ENCODE results near the gene SYDE1. TPM values are rescaled to one million over a fixed set of nuclear protein-coding genes. Genes with fewer than 3 reads are reported as not detected.

Gene SYDE1
- polyA plus RNA-seq, 4 donors = 0.45 to 5.4 (median 3.3) TPM

- Histone ChIP-seq H3K27me3 (ENCODE audit: control insufficient read depth in 3 of 3, insufficient read depth in 3 of 3, low read length in 3 of 3) (peaks cover 0 to 34% (median 0%) of the 10 kb centered on the region in 3 donors), H3K9me3 (ENCODE audit: control insufficient read depth in 2 of 2, insufficient read depth in 1 of 2, low read depth in 1 of 2, low read length in 1 of 2) (peaks cover 0 to 2% of the 10 kb centered on the region in 2 donors), H3K36me3 (ENCODE audit: control insufficient read depth in 3 of 3, insufficient read depth in 2 of 3, low read depth in 1 of 3, low read length in 3 of 3) (peaks cover 2 to 42% (median 4%) of the 10 kb centered on the region in 3 donors), H3K27ac (ENCODE audit: low read depth in 1 of 3, low read length in 2 of 3) (no peak overlapping the region), H3K4me1 (ENCODE audit: control insufficient read depth in 3 of 3, insufficient read depth in 2 of 3, low read depth in 1 of 3, low read length in 2 of 3) (no peaks in the 10 kb centered on the region), H3K4me3 (ENCODE audit: low read depth in 1 of 3, low read length in 3 of 3) (no peak overlapping the region)
- no peak for FAIRE-seq
- DNase-seq = no peak
- WGBS, 3 donors = 78 to 92% (median 90%) methylated on average over 8 to 17 of the region's 17 CpGs
Observed at GRCh38 chr19:15110418-15110815, 3.2 kb downstream of the SYDE1 start.

- H3K4me1 ChIP-seq (ENCODE audit: control insufficient read depth in 3 of 3, insufficient read depth in 2 of 3, low read depth in 1 of 3, low read length in 2 of 3) = no peaks in the 10 kb centered on the region
- WGBS, 3 donors = 92 to 100% (median 93%) methylated on average over 1 of the region's 1 CpG
- H3K27ac ChIP-seq (ENCODE audit: low read depth in 1 of 3, low read length in 2 of 3) = no peak overlapping the region
- peaks cover 6 to 56% (median 10%) of the 10 kb centered on the region in 3 donors for H3K36me3 ChIP-seq (ENCODE audit: control insufficient read depth in 3 of 3, insufficient read depth in 2 of 3, low read depth in 1 of 3, low read length in 3 of 3)
- FAIRE-seq = no peak
- no peak for DNase-seq
- H3K27me3 ChIP-seq (ENCODE audit: control insufficient read depth in 3 of 3, insufficient read depth in 3 of 3, low read length in 3 of 3) = peaks cover 0 to 22% (median 0%) of the 10 kb centered on the region in 3 donors
- H3K4me3 ChIP-seq (ENCODE audit: low read depth in 1 of 3, low read length in 3 of 3) = no peak overlapping the region
- peaks cover 0 to 2% of the 10 kb centered on the region in 2 donors for H3K9me3 ChIP-seq (ENCODE audit: control insufficient read depth in 2 of 2, insufficient read depth in 1 of 2, low read depth in 1 of 2, low read length in 1 of 2)
Observed at GRCh38 chr19:15111758-15112157, 4.6 kb downstream of the SYDE1 start.

- Histone ChIP-seq H3K4me1 (ENCODE audit: control insufficient read depth in 3 of 3, insufficient read depth in 2 of 3, low read depth in 1 of 3, low read length in 2 of 3) (no peaks in the 10 kb centered on the region), H3K36me3 (ENCODE audit: control insufficient read depth in 3 of 3, insufficient read depth in 2 of 3, low read depth in 1 of 3, low read length in 3 of 3) (peaks cover 9 to 62% (median 10%) of the 10 kb centered on the region in 3 donors), H3K27me3 (ENCODE audit: control insufficient read depth in 3 of 3, insufficient read depth in 3 of 3, low read length in 3 of 3) (peaks cover 0 to 17% (median 0%) of the 10 kb centered on the region in 3 donors), H3K27ac (ENCODE audit: low read depth in 1 of 3, low read length in 2 of 3) (no peak overlapping the region), H3K4me3 (ENCODE audit: low read depth in 1 of 3, low read length in 3 of 3) (no peak overlapping the region), H3K9me3 (ENCODE audit: control insufficient read depth in 2 of 2, insufficient read depth in 1 of 2, low read depth in 1 of 2, low read length in 1 of 2) (peaks cover 0 to 2% of the 10 kb centered on the region in 2 donors)
- FAIRE-seq = no peak
- 83 to 89% (median 89%) methylated on average over 11 of the region's 11 CpGs for WGBS, 3 donors
- DNase-seq = peak in 1 of 2 donors; percentile 21
Observed at GRCh38 chr19:15112385-15112784, 5.2 kb downstream of the SYDE1 start.

- no peak overlapping the region for H3K4me3 ChIP-seq (ENCODE audit: low read depth in 1 of 3, low read length in 3 of 3)
- H3K27me3 ChIP-seq (ENCODE audit: control insufficient read depth in 3 of 3, insufficient read depth in 3 of 3, low read length in 3 of 3) = peaks cover 0 to 6% (median 0%) of the 10 kb centered on the region in 3 donors
- DNase-seq = no peak
- peaks cover 9 to 73% (median 10%) of the 10 kb centered on the region in 3 donors for H3K36me3 ChIP-seq (ENCODE audit: control insufficient read depth in 3 of 3, insufficient read depth in 2 of 3, low read depth in 1 of 3, low read length in 3 of 3)
- H3K9me3 ChIP-seq (ENCODE audit: control insufficient read depth in 2 of 2, insufficient read depth in 1 of 2, low read depth in 1 of 2, low read length in 1 of 2) = peaks cover 0 to 2% of the 10 kb centered on the region in 2 donors
- 91 to 95% (median 95%) methylated on average over 57 to 58 of the region's 58 CpGs for WGBS, 3 donors
- FAIRE-seq = no peak
- H3K27ac ChIP-seq (ENCODE audit: low read depth in 1 of 3, low read length in 2 of 3) = no peak overlapping the region
- no peaks in the 10 kb centered on the region for H3K4me1 ChIP-seq (ENCODE audit: control insufficient read depth in 3 of 3, insufficient read depth in 2 of 3, low read depth in 1 of 3, low read length in 2 of 3)
Observed at GRCh38 chr19:15113245-15114152, 6.3 kb downstream of the SYDE1 start.

GRCh38 chr19:15114153-15114540 lies 6.9 kb downstream of the SYDE1 start:
- Histone ChIP-seq H3K4me3 (ENCODE audit: low read depth in 1 of 3, low read length in 3 of 3) (no peak overlapping the region), H3K27me3 (ENCODE audit: control insufficient read depth in 3 of 3, insufficient read depth in 3 of 3, low read length in 3 of 3) (no peaks in the 10 kb centered on the region), H3K9me3 (ENCODE audit: control insufficient read depth in 2 of 2, insufficient read depth in 1 of 2, low read depth in 1 of 2, low read length in 1 of 2) (peaks cover 0 to 2% of the 10 kb centered on the region in 2 donors), H3K4me1 (ENCODE audit: control insufficient read depth in 3 of 3, insufficient read depth in 2 of 3, low read depth in 1 of 3, low read length in 2 of 3) (no peaks in the 10 kb centered on the region), H3K36me3 (ENCODE audit: control insufficient read depth in 3 of 3, insufficient read depth in 2 of 3, low read depth in 1 of 3, low read length in 3 of 3) (peaks cover 9 to 79% (median 16%) of the 10 kb centered on the region in 3 donors), H3K27ac (ENCODE audit: low read depth in 1 of 3, low read length in 2 of 3) (no peak overlapping the region)
- FAIRE-seq = no peak
- WGBS, 3 donors = 79 to 88% (median 86%) methylated on average over 7 of the region's 7 CpGs
- DNase-seq = no peak

GRCh38 chr19:15115080-15115479 lies 7.9 kb downstream of the SYDE1 start:
- no peak overlapping the region for H3K4me3 ChIP-seq (ENCODE audit: low read depth in 1 of 3, low read length in 3 of 3)
- H3K27me3 ChIP-seq (ENCODE audit: control insufficient read depth in 3 of 3, insufficient read depth in 3 of 3, low read length in 3 of 3) = no peaks in the 10 kb centered on the region
- peaks cover 0 to 2% of the 10 kb centered on the region in 2 donors for H3K9me3 ChIP-seq (ENCODE audit: control insufficient read depth in 2 of 2, insufficient read depth in 1 of 2, low read depth in 1 of 2, low read length in 1 of 2)
- DNase-seq (no peak), FAIRE-seq (no peak)
- no peaks in the 10 kb centered on the region for H3K4me1 ChIP-seq (ENCODE audit: control insufficient read depth in 3 of 3, insufficient read depth in 2 of 3, low read depth in 1 of 3, low read length in 2 of 3)
- WGBS, 3 donors = 62 to 83% (median 81%) methylated on average over 13 of the region's 13 CpGs
- H3K36me3 ChIP-seq (ENCODE audit: control insufficient read depth in 3 of 3, insufficient read depth in 2 of 3, low read depth in 1 of 3, low read length in 3 of 3) = peaks cover 9 to 85% (median 23%) of the 10 kb centered on the region in 3 donors
- H3K27ac ChIP-seq (ENCODE audit: low read depth in 1 of 3, low read length in 2 of 3) = peak overlapping the region in 1 of 3 donors; percentile 33

- H3K9me3 ChIP-seq (ENCODE audit: control insufficient read depth in 2 of 2, insufficient read depth in 1 of 2, low read depth in 1 of 2, low read length in 1 of 2) = peaks cover 0 to 2% of the 10 kb centered on the region in 2 donors
- H3K4me1 ChIP-seq (ENCODE audit: control insufficient read depth in 3 of 3, insufficient read depth in 2 of 3, low read depth in 1 of 3, low read length in 2 of 3) = no peaks in the 10 kb centered on the region
- H3K36me3 ChIP-seq (ENCODE audit: control insufficient read depth in 3 of 3, insufficient read depth in 2 of 3, low read depth in 1 of 3, low read length in 3 of 3) = peaks cover 10 to 91% (median 30%) of the 10 kb centered on the region in 3 donors
- no peaks in the 10 kb centered on the region for H3K27me3 ChIP-seq (ENCODE audit: control insufficient read depth in 3 of 3, insufficient read depth in 3 of 3, low read length in 3 of 3)
- FAIRE-seq (no peak), DNase-seq (no peak)
- no peak overlapping the region for H3K4me3 ChIP-seq (ENCODE audit: low read depth in 1 of 3, low read length in 3 of 3)
- peak overlapping the region in 1 of 3 donors; percentile 33 for H3K27ac ChIP-seq (ENCODE audit: low read depth in 1 of 3, low read length in 2 of 3)
- 81 to 86% (median 82%) methylated on average over 23 of the region's 23 CpGs for WGBS, 3 donors
Observed at GRCh38 chr19:15115762-15116615, 8.8 kb downstream of the SYDE1 start.

GRCh38 chr19:15116856-15117255 lies 9.7 kb downstream of the SYDE1 start:
- H3K4me3 ChIP-seq (ENCODE audit: low read depth in 1 of 3, low read length in 3 of 3) = no peak overlapping the region
- H3K9me3 ChIP-seq (ENCODE audit: control insufficient read depth in 2 of 2, insufficient read depth in 1 of 2, low read depth in 1 of 2, low read length in 1 of 2) = peaks cover 0 to 2% of the 10 kb centered on the region in 2 donors
- H3K36me3 ChIP-seq (ENCODE audit: control insufficient read depth in 3 of 3, insufficient read depth in 2 of 3, low read depth in 1 of 3, low read length in 3 of 3) = peaks cover 10 to 90% (median 34%) of the 10 kb centered on the region in 3 donors
- no peak for DNase-seq
- H3K4me1 ChIP-seq (ENCODE audit: control insufficient read depth in 3 of 3, insufficient read depth in 2 of 3, low read depth in 1 of 3, low read length in 2 of 3) = no peaks in the 10 kb centered on the region
- 87 to 93% (median 90%) methylated on average over 12 of the region's 12 CpGs for WGBS, 3 donors
- FAIRE-seq = no peak
- no peak overlapping the region for H3K27ac ChIP-seq (ENCODE audit: low read depth in 1 of 3, low read length in 2 of 3)
- no peaks in the 10 kb centered on the region for H3K27me3 ChIP-seq (ENCODE audit: control insufficient read depth in 3 of 3, insufficient read depth in 3 of 3, low read length in 3 of 3)
